CD14-positive monocyte (primary cell): ENCODE results near the gene CMTR1. TPM values are rescaled to one million over a fixed set of nuclear protein-coding genes. Genes with fewer than 3 reads are reported as not detected.

Source experiments
- DNase-seq, 3 donors: peaks; one replicate each; pipeline ENCODE4 v3.0.0-alpha.2; 2011 to 2022
- H2AFZ ChIP-seq: 2 replicates; pipeline ENCODE4 v1.6.0; 2012; ENCODE audit warnings: mild to moderate bottlenecking, low read depth, low read length, inconsistent platforms; ENCODE audit not compliant: insufficient read depth, poor library complexity, severe bottlenecking
- H3K27ac ChIP-seq, 2 donors: 1 replicate in 1 of 2; 2 replicates in 1 of 2; pipeline ENCODE4 v1.5.1; 2012 to 2013; ENCODE audit warnings: low read length in 2 of 2, control low read depth in 1 of 2, inconsistent platforms in 1 of 2, low read depth in 1 of 2, mild to moderate bottlenecking in 1 of 2
- H3K27me3 ChIP-seq, 2 donors: one replicate each; pipeline versions ENCODE4 v1.6.0 to v1.6.1; 2011 to 2013; ENCODE audit warnings: low read length in 2 of 2; ENCODE audit not compliant: control insufficient read depth in 2 of 2, insufficient read depth in 2 of 2
- H3K36me3 ChIP-seq, 2 donors: replicated peaks in 1 of 2; 1 replicate in 1 of 2; 2 replicates in 1 of 2; pipeline versions ENCODE4 v1.5.1 to v1.6.1; 2012 to 2013; ENCODE audit warnings: low read length in 2 of 2, control low read depth in 1 of 2, inconsistent platforms in 1 of 2, mild to moderate bottlenecking in 1 of 2; ENCODE audit not compliant: insufficient read depth in 2 of 2, control insufficient read depth in 1 of 2
- H3K4me1 ChIP-seq, 2 donors: 1 replicate in 1 of 2; 2 replicates in 1 of 2; pipeline versions ENCODE4 v1.5.1 to v1.6.1; 2012 to 2013; ENCODE audit warnings: low read length in 2 of 2, control low read depth in 1 of 2, inconsistent platforms in 1 of 2, mild to moderate bottlenecking in 1 of 2, moderate library complexity in 1 of 2; ENCODE audit not compliant: insufficient read depth in 2 of 2, control insufficient read depth in 1 of 2
- H3K4me2 ChIP-seq: replicated peaks from 2 replicates; pipeline ENCODE3; 2012; ENCODE audit warnings: low read length, moderate library complexity, mild to moderate bottlenecking; ENCODE audit not compliant: poor library complexity, severe bottlenecking; ENCODE audit errors: extremely low read depth
- H3K4me3 ChIP-seq, 3 experiments: fragments of 200-600 bp in 1 of 3; sonication (generic) in 1 of 3; replicated peaks in 1 of 3; 1 replicate in 2 of 3; 2 replicates in 1 of 3; pipeline ENCODE4 v1.5.1; 2011 to 2013; ENCODE audit warnings: low read length in 3 of 3, mild to moderate bottlenecking in 3 of 3, control low read depth in 2 of 3, low read depth in 2 of 3, inconsistent platforms in 1 of 3, moderate library complexity in 1 of 3
- H3K79me2 ChIP-seq: 2 replicates; pipeline ENCODE4 v1.6.0; 2012; ENCODE audit warnings: mild to moderate bottlenecking, control low read depth, inconsistent platforms, low read length, moderate library complexity; ENCODE audit not compliant: insufficient read depth
- H3K9ac ChIP-seq: 2 replicates; pipeline ENCODE4 v1.6.0; 2017; ENCODE audit warnings: low read length, mild to moderate bottlenecking; ENCODE audit not compliant: insufficient read depth, poor library complexity, severe bottlenecking
- H3K9me3 ChIP-seq, 2 donors: replicated peaks in 1 of 2; 1 replicate in 1 of 2; 2 replicates in 1 of 2; pipeline versions ENCODE4 v1.5.1 to v1.6.1; 2012 to 2013; ENCODE audit warnings: low read length in 2 of 2, control low read depth in 1 of 2; ENCODE audit not compliant: control insufficient read depth in 1 of 2, insufficient read depth in 1 of 2
- H4K20me1 ChIP-seq: 2 replicates; pipeline ENCODE4 v1.6.0; 2012; ENCODE audit warnings: mild to moderate bottlenecking, low read length, control low read depth, moderate library complexity; ENCODE audit not compliant: insufficient read depth
- H3K27ac Mint-ChIP-seq, 7 donors: one replicate each; pipeline ENCODE4 v1.8.0; 2020; ENCODE audit warnings: mild to moderate bottlenecking in 7 of 7, mixed read lengths in 7 of 7, moderate library complexity in 6 of 7, inconsistent platforms in 2 of 7
- H3K27me3 Mint-ChIP-seq, 3 donors: one replicate each; pipeline ENCODE4 v1.8.0; 2021 to 2022; ENCODE audit warnings: low read depth in 3 of 3, mild to moderate bottlenecking in 3 of 3, mixed read lengths in 3 of 3, moderate library complexity in 3 of 3, inconsistent platforms in 1 of 3
- H3K36me3 Mint-ChIP-seq, 2 donors: one replicate each; pipeline ENCODE4 v1.8.0; 2020; ENCODE audit warnings: mixed read lengths in 2 of 2, inconsistent platforms in 1 of 2, mild to moderate bottlenecking in 1 of 2
- H3K4me1 Mint-ChIP-seq: one replicate; pipeline ENCODE4 v1.8.0; 2020; ENCODE audit warnings: mild to moderate bottlenecking, mixed read lengths
- H3K4me3 Mint-ChIP-seq, 2 donors: one replicate each; pipeline ENCODE4 v1.8.0; 2020; ENCODE audit warnings: mild to moderate bottlenecking in 2 of 2, mixed read lengths in 2 of 2, moderate library complexity in 1 of 2
- H3K9me3 Mint-ChIP-seq, 7 donors: one replicate each; pipeline ENCODE4 v1.8.0; 2020 to 2022; ENCODE audit warnings: mixed read lengths in 7 of 7, mild to moderate bottlenecking in 6 of 7, moderate library complexity in 6 of 7, inconsistent platforms in 2 of 7
- whole genome bisulfite sequencing: methylation state at CpG from one replicate; pipeline ENCODE4 v1.1.5; 2013; ENCODE audit warnings: missing lambda C conversion rate; ENCODE audit not compliant: insufficient coverage; 5-methylcytosine and 5-hydroxymethylcytosine counted together
- intact Hi-C, 2 donors: fragments of 100-400 bp; cut with micrococcal nuclease; formaldehyde crosslinking; loops; one replicate each; pipeline versions ENCODE4 v1.15.0 to v1.15.1; 2023
- polyA plus RNA-seq, 3 donors: library from polyadenylated mRNA; depleted of rRNA in 1 of 3; unstranded in 2 of 3; stranded (reverse) in 1 of 3; fragments of 300-500 nt in 2 of 3; fragments of >200 nt in 1 of 3; fragmentation: Illumina TruSeq in 2 of 3; gene quantifications; 1 replicate in 2 of 3; 2 replicates in 1 of 3; pipeline ENCODE4 v1.2.3, GENCODE V29; 2012 to 2021
- TF ChIP-seq, protein P1 (sequence below): fragments of 200-600 bp; IDR thresholded peaks from one replicate; pipeline ENCODE4 v1.8.0; 2022; ENCODE audit warnings: antibody characterized with exemption, mild to moderate bottlenecking

The CMTR1 gene
- polyA plus RNA-seq, 3 donors, result 12.0 to 32.3 (median 15.3) TPM

DNA sequence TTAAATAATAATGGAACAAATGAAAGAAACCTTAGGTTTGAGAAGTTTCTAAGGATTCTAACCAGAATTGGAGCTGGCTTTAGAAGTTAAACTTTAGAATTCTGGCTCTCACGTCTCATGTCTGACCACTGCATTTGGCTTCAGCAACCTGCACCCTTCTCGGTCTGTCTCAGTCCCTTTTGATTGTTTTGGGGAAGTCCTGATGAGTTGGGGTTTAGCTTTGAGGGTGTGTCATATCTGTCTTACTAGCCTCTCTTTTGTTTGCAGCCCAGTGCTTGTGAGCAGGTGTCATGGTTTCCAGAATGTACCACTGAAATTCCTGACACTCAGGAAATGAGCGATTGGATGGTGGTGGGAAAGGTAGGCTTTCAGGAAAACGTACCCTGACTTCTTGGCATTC, 17.0 kb downstream of the CMTR1 start:
- Mint-ChIP-seq H3K27me3 (peaks cover 0 to 2% (median 0%) of the 10 kb centered on the region in 3 donors), H3K27ac (no peak overlapping the region), H3K9me3 (peaks cover 0 to 2% (median 0%) of the 10 kb centered on the region in 7 donors), H3K36me3 (peaks cover 90 to 94% of the 10 kb centered on the region in 2 donors), H3K4me1 (no peaks in the 10 kb centered on the region), H3K4me3 (no peak overlapping the region)
- Histone ChIP-seq H3K9me3 (no peaks in the 10 kb centered on the region), H3K27ac (no peak overlapping the region), H4K20me1 (peaks cover 4% of the 10 kb centered on the region), H3K4me3 (no peak overlapping the region), H3K4me2 (no peak overlapping the region), H3K36me3 (peaks cover 90 to 100% of the 10 kb centered on the region in 2 donors), H2AFZ (no peak overlapping the region), H3K9ac (no peak overlapping the region), H3K27me3 (no peaks in the 10 kb centered on the region), H3K4me1 (no peaks in the 10 kb centered on the region), H3K79me2 (no peaks in the 10 kb centered on the region)
- TF ChIP-seq, protein P1, sequence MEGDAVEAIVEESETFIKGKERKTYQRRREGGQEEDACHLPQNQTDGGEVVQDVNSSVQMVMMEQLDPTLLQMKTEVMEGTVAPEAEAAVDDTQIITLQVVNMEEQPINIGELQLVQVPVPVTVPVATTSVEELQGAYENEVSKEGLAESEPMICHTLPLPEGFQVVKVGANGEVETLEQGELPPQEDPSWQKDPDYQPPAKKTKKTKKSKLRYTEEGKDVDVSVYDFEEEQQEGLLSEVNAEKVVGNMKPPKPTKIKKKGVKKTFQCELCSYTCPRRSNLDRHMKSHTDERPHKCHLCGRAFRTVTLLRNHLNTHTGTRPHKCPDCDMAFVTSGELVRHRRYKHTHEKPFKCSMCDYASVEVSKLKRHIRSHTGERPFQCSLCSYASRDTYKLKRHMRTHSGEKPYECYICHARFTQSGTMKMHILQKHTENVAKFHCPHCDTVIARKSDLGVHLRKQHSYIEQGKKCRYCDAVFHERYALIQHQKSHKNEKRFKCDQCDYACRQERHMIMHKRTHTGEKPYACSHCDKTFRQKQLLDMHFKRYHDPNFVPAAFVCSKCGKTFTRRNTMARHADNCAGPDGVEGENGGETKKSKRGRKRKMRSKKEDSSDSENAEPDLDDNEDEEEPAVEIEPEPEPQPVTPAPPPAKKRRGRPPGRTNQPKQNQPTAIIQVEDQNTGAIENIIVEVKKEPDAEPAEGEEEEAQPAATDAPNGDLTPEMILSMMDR, result no peak
- intact Hi-C loops, result no loop called here
- DNase-seq, result no peak
- 100% methylated on average over 2 of the region's 4 CpGs for WGBS

DNA sequence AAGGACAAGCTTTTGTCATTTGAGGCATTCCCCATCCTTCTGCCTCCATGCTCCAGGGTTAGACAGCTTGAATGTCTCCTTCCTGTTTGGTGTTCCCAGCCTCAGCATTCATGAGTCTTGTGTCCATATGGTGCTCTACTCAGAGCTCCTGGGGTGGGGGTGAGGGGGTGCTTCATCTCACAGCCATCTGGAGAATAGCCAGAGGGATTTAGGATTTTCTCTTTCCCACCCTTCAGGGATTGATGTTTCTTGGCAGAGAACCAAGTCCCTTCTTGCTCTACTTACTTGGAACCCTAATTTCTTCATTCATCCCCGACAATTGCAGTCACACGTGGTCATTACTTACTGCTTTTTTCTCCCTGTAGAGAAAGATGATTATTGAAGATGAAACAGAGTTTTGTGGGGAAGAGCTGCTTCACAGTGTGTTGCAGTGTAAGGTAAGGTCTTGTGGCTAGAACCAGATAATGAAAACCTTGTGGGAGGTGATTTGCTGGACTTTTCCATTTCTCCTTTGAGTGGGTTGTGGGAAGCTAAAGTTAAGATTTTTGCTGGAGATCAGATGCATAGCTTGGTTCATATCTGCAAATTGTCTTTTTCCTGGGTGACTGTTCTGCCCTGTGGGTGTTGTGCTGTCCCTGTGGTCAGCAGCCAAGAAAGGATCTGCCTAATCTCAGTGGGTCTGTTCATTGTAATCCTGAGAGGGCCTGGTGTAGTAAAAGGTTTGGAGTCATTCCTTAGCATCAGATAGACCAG, 18.6 kb downstream of the CMTR1 start:
- whole genome bisulfite sequencing, result no CpG with 5 or more reads among the region's 2 CpGs
- Histone ChIP-seq H3K79me2 (no peaks in the 10 kb centered on the region), H3K27me3 (no peaks in the 10 kb centered on the region), H2AFZ (no peak overlapping the region), H3K36me3 (peaks cover 92 to 100% of the 10 kb centered on the region in 2 donors), H3K9ac (no peak overlapping the region), H3K4me1 (no peaks in the 10 kb centered on the region), H3K9me3 (no peaks in the 10 kb centered on the region), H3K4me2 (no peak overlapping the region), H3K27ac (no peak overlapping the region), H4K20me1 (peaks cover 4% of the 10 kb centered on the region), H3K4me3 (no peak overlapping the region)
- TF ChIP-seq, protein P1, result no peak
- peaks cover 91 to 94% of the 10 kb centered on the region in 2 donors for H3K36me3 Mint-ChIP-seq
- H3K27me3 Mint-ChIP-seq, result peaks cover 0 to 2% (median 0%) of the 10 kb centered on the region in 3 donors
- no peak for DNase-seq
- no peak overlapping the region for H3K27ac Mint-ChIP-seq
- peaks cover 2% of the 10 kb centered on the region for H3K4me1 Mint-ChIP-seq
- intact Hi-C loops, result no loop called here
- H3K9me3 Mint-ChIP-seq, result peaks cover 0 to 2% (median 0%) of the 10 kb centered on the region in 7 donors
- no peak overlapping the region for H3K4me3 Mint-ChIP-seq
